ENCODE results near the gene DDX5. TPM values are rescaled to one million over a fixed set of nuclear protein-coding genes. Genes with fewer than 3 reads are reported as not detected.

DDX5 gene
- polyA plus RNA-seq, 1 of the 3 experiments (the other 2 are of a cell fraction) = 1,642 TPM

GRCh38 chr17:64477849-64478248 is 28.2 kb downstream of the DDX5 start:
- H3K9me2 ChIP-seq = no peaks in the 10 kb centered on the region
- H3K27me3 ChIP-seq (ENCODE audit: insufficient read depth) = no peaks in the 10 kb centered on the region
- peaks cover 22% of the 10 kb centered on the region for H3F3A ChIP-seq (replicated peaks; ENCODE audit: insufficient read depth)
- no peaks in the 10 kb centered on the region for H3K4me1 ChIP-seq (ENCODE audit: control insufficient read depth in 1 of 2, insufficient read depth in 2 of 2, low read depth in 1 of 2, low read length in 1 of 2)
- no peaks in the 10 kb centered on the region for H4K20me1 ChIP-seq (ENCODE audit: insufficient read depth)
- TF ChIP-seq RXRA (IDR thresholded peaks at IDR 0.05; ENCODE audit: borderline replicate concordance, low read depth) = no peak
- no peak for TF ChIP-seq JUND (IDR thresholded peaks at IDR 0.05)
- TF ChIP-seq YY1 (IDR thresholded peaks at IDR 0.05; ENCODE audit: low read depth) = no peak
- no peak for TF ChIP-seq FOXM1 (IDR thresholded peaks at IDR 0.05; ENCODE audit: low read depth)
- TF ChIP-seq USF2 (IDR thresholded peaks at IDR 0.05; ENCODE audit: borderline replicate concordance, low read depth, low read length) = no peak
- TF ChIP-seq IRF3 (IDR thresholded peaks at IDR 0.05; ENCODE audit: low read depth, low read length) = no peak
- no peak for TF ChIP-seq POLR2AphosphoS5 (IDR thresholded peaks at IDR 0.05; ENCODE audit: low read depth, low read length)
- no peak for TF ChIP-seq EP300 (IDR thresholded peaks at IDR 0.05; ENCODE audit: borderline replicate concordance in 1 of 2, low read depth in 1 of 2, low read length in 1 of 2)
- TF ChIP-seq ELF1 (IDR thresholded peaks at IDR 0.05) = no peak
- TF ChIP-seq MEF2A (IDR thresholded peaks at IDR 0.05; ENCODE audit: borderline replicate concordance, low read depth) = no peak
- H3K9ac ChIP-seq = no peak overlapping the region
- 32% methylated on average over 1 of the region's 1 CpG for WGBS (ENCODE audit: low lambda C conversion rate)
- no peak overlapping the region for H3K4me2 ChIP-seq
- H2AFZ ChIP-seq (ENCODE audit: low read depth) = no peak overlapping the region
- H3K4me3 ChIP-seq (ENCODE audit: low read depth in 2 of 2, low read length in 1 of 2) = no peak overlapping the region
- peaks cover 39 to 56% of the 10 kb centered on the region in 2 experiments for H3K36me3 ChIP-seq (replicated peaks in 1 of 2; ENCODE audit: control insufficient read depth in 1 of 2, insufficient read depth in 2 of 2, low read length in 1 of 2)
- ChIA-PET POLR2A (interaction anchor here (0.6 kb wide), 1 partner anchor 27 kb away, joined by 3 read pairs; no protein-coding TSS in a partner anchor), CTCF (interaction anchor here (0.9 to 10.2 kb wide), 4 partner anchors 11 to 58 kb away, joined by 3 to 76 read pairs (median 37); partner anchors contain the start of gene CEP95)
- DNase-seq = no peak
- H3K79me2 ChIP-seq (ENCODE audit: insufficient read depth) = no peaks in the 10 kb centered on the region
- H3K9me3 ChIP-seq = no peaks in the 10 kb centered on the region
- H3K27ac ChIP-seq (ENCODE audit: low read depth in 2 of 2, low read length in 1 of 2) = no peak overlapping the region

GRCh38 chr17:64472564-64472963 is 33.5 kb downstream of the DDX5 start:
- Histone ChIP-seq H3K4me2 (no peak overlapping the region), H3K79me2 (ENCODE audit: insufficient read depth) (no peaks in the 10 kb centered on the region), H3K27ac (ENCODE audit: low read depth in 2 of 2, low read length in 1 of 2) (no peak overlapping the region), H3K9me2 (no peaks in the 10 kb centered on the region), H3K36me3 (replicated peaks in 1 of 2; ENCODE audit: control insufficient read depth in 1 of 2, insufficient read depth in 2 of 2, low read length in 1 of 2) (peaks cover 6 to 13% of the 10 kb centered on the region in 2 experiments), H3K4me3 (ENCODE audit: low read depth in 2 of 2, low read length in 1 of 2) (no peak overlapping the region), H4K20me1 (ENCODE audit: insufficient read depth) (no peaks in the 10 kb centered on the region), H2AFZ (ENCODE audit: low read depth) (no peak overlapping the region), H3K9ac (no peak overlapping the region), H3F3A (replicated peaks; ENCODE audit: insufficient read depth) (peaks cover 5% of the 10 kb centered on the region), H3K4me1 (ENCODE audit: control insufficient read depth in 1 of 2, insufficient read depth in 2 of 2, low read depth in 1 of 2, low read length in 1 of 2) (no peaks in the 10 kb centered on the region), H3K9me3 (no peaks in the 10 kb centered on the region), H3K27me3 (ENCODE audit: insufficient read depth) (no peaks in the 10 kb centered on the region)
- ChIA-PET CTCF (interaction anchor here (0.9 kb wide), 1 partner anchor 20 kb away, joined by 3 read pairs; no protein-coding TSS in a partner anchor), POLR2A (no interaction called here)
- 89% methylated on average over 2 of the region's 2 CpGs for WGBS (ENCODE audit: low lambda C conversion rate)
- TF ChIP-seq TAF1 (IDR thresholded peaks at IDR 0.05; ENCODE audit: borderline replicate concordance, low read depth, low read length) (no peak), ZBTB33 (IDR thresholded peaks at IDR 0.05; ENCODE audit: borderline replicate concordance, low read depth) (no peak), SMC3 (IDR thresholded peaks at IDR 0.05; ENCODE audit: low read depth, low read length) (no peak), PBX3 (IDR thresholded peaks at IDR 0.05) (no peak), RXRA (IDR thresholded peaks at IDR 0.05; ENCODE audit: borderline replicate concordance, low read depth) (no peak), RCOR1 (IDR thresholded peaks at IDR 0.05; ENCODE audit: low read length) (no peak)
- DNase-seq = no peak
